EH (cell line): ENCODE measurements around the gene TTLL1.
"Not testable (repeated sequence)": the region's sequence is repeated elsewhere in the genome, so short reads cannot be mapped to it uniquely, and the experiment has no call there.

Source experiments
- DNase-seq: peaks from one replicate; pipeline ENCODE4 v3.0.0-alpha.2; 2015; ENCODE audit warnings: low read depth

TTLL1 gene

GRCh38 chr22:43066844-43067385, 22.3 kb downstream of the TTLL1 start:
- DNase-seq: peak; percentile 81

GRCh38 chr22:43066134-43066533, 23.1 kb downstream of the TTLL1 start:
- no peak for DNase-seq

- DNase-seq: peak; percentile 17
These were observed 29.0 kb downstream of the TTLL1 start for GRCh38 chr22:43060183-43060582.

- DNase-seq: no peak
These were observed 31.6 kb downstream of the TTLL1 start for GRCh38 chr22:43057641-43058040.

GRCh38 chr22:43053176-43053575, 36.0 kb downstream of the TTLL1 start:
- no peak for DNase-seq

- no peak for DNase-seq
These were observed 38.2 kb downstream of the TTLL1 start for GRCh38 chr22:43050995-43051394.

- DNase-seq: no peak
These were observed 41.6 kb downstream of the TTLL1 start for GRCh38 chr22:43047605-43048004.

GRCh38 chr22:43044290-43044712, 44.9 kb downstream of the TTLL1 start:
- no peak for DNase-seq

GRCh38 chr22:43042101-43042780, 47.0 kb downstream of the TTLL1 start:
- peak; percentile 50 for DNase-seq

GRCh38 chr22:43039800-43040199, 49.4 kb downstream of the TTLL1 start:
- DNase-seq: no peak

- DNase-seq: no peak
These were observed 50.9 kb downstream of the TTLL1 start for GRCh38 chr22:43038325-43038724.

GRCh38 chr22:43036282-43036829, 52.8 kb downstream of the TTLL1 start:
- DNase-seq: peak; percentile 89

- no peak for DNase-seq
These were observed 53.9 kb downstream of the TTLL1 start for GRCh38 chr22:43035250-43035649.

- DNase-seq: peak; percentile 49
These were observed 57.6 kb downstream of the TTLL1 start for GRCh38 chr22:43031617-43032016.

GRCh38 chr22:43018615-43019014, 70.6 kb downstream of the TTLL1 start:
- DNase-seq: no peak

- DNase-seq: no peak
These were observed 71.4 kb downstream of the TTLL1 start for GRCh38 chr22:43017525-43018460.

GRCh38 chr22:43016150-43016549, 73.0 kb downstream of the TTLL1 start:
- DNase-seq: not testable (repeated sequence)

GRCh38 chr22:43015677-43016042, 73.5 kb downstream of the TTLL1 start:
- DNase-seq: no peak

- DNase-seq: peak; percentile 98
These were observed 74.1 kb downstream of the TTLL1 start, which contains the start of gene PACSIN2 for GRCh38 chr22:43014869-43015676. Gene PACSIN2 (minus strand): TSS chr22:43015149. CDS start chr22:42912080, 103,069 bp downstream.

- peak; percentile 53 for DNase-seq
These were observed 74.8 kb downstream of the TTLL1 start for GRCh38 chr22:43014316-43014868.
